GM12878 (cell line): ENCODE results near the gene TSPYL4.

ENCODE experiments used
- BACH1 ChIP-seq: fragments of 450-650 bp; IDR thresholded peaks from 2 replicates; pipeline ENCODE4 v1.6.1; 2017; ENCODE audit warnings: mild to moderate bottlenecking, borderline replicate concordance
- EP300 ChIP-seq, 2 experiments: fragments of 150-350 bp in 1 of 2; IDR thresholded peaks; 2 replicates each; pipeline ENCODE4 v1.6.1; 2011 to 2012; ENCODE audit warnings: low read depth in 2 of 2, low read length in 2 of 2, borderline replicate concordance in 1 of 2, improper control_type of control experiment in 1 of 2, inconsistent platforms in 1 of 2; ENCODE audit not compliant: control insufficient read depth in 1 of 2
- IRF3 ChIP-seq: fragments of 450-650 bp; IDR thresholded peaks from 2 replicates; pipeline ENCODE4 v1.6.1; 2014; ENCODE audit warnings: mild to moderate bottlenecking
- YY1 ChIP-seq: IDR thresholded peaks from 2 replicates; pipeline ENCODE4 v1.6.1; 2011; ENCODE audit warnings: low read depth, mild to moderate bottlenecking, low read length
- TF ChIP-seq, protein P1 (sequence below): IDR thresholded peaks from 2 replicates; pipeline ENCODE4 v1.6.1; 2012; ENCODE audit warnings: low read depth, low read length, improper control_type of control experiment

DNA sequence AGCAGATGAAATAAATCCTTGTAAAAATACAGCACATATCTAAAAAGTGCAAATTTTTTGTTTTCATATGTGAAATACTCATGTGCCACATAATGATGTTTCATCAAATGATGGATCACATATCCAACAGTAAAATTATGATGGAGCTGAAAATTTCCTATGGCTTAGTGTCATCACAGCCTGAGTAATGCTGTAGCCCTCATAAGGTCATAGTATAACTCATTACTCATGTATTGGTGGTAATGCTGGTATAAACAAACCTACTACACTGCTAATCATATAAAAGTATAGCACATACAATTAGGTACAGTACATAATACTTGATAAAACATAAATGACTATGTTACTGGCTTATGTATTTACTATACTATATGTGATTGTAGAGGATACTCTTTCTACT, 12.9 kb upstream of the TSPYL4 start:
- TF ChIP-seq IRF3 (no peak), BACH1 (no peak), EP300 (IDR thresholded peaks at IDR 0.05; ENCODE audit: borderline replicate concordance in 1 of 2, control insufficient read depth in 1 of 2, low read depth in 2 of 2, low read length in 2 of 2) (no peak), YY1 (no peak)
- TF ChIP-seq, protein P1, sequence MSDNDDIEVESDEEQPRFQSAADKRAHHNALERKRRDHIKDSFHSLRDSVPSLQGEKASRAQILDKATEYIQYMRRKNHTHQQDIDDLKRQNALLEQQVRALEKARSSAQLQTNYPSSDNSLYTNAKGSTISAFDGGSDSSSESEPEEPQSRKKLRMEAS: no peak
